ENCODE measurements around the gene LRCH3. TPM values are rescaled to one million over a fixed set of nuclear protein-coding genes. Genes with fewer than 3 reads are reported as not detected.

LRCH3 gene
- total RNA-seq: 10 to 100 TPM; 24.6 to 68.1 (median 34.2) TPM

DNA sequence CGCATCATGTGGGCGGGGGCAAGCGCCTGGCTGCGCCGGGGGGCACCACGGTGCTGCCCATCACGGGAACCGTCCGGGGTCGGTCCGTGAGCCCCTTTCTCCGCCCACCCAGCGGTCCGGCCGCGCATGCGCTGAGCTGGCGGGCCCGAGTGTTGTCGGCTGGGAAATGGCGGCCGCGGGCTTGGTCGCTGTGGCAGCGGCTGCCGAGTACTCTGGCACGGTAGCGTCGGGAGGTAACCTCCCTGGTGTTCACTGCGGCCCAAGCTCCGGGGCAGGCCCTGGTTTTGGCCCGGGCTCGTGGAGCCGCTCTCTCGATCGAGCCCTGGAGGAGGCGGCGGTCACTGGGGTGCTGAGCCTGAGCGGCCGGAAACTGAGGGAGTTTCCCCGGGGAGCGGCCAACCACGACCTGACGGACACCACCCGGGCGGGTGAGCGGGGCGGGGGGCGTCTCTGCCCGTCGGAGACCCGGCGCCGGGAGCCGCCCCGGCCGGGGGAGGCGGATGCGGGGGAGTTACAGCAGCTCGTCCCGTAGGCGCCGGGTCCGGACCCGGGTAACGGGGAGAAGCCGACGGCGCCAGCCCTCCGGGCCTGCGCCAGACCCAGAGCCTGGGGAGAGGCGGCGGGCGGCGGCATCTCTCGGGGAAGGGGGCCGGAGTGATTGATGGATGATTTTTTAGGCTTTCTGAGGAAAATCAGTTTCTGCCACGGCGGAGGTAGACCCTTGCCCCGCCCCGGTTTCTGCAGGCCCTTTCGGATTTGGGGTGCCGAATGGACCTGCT, at the start of gene LRCH3:
LRCH3 (plus strand) TSS at position 142 of the 779 bp plus-strand sequence; CDS start at position 167, 25 bp downstream.
- H3K4me1 ChIP-seq: peaks cover 22 to 29% (median 24%) of the 10 kb centered on the region in 4 donors
- DNase-seq (peak; percentile 85 to 97), ATAC-seq (ENCODE audit: low FRiP score in 2 of 2) (peak; percentile 93 to 95)
- peak within 1 kb of the TSS; percentile 65 to 75 (median 70) for H3K4me3 ChIP-seq
- no peaks in the 10 kb centered on the region for H3K9me3 ChIP-seq
- peaks cover 0 to 1% (median 0%) of the 10 kb centered on the region in 4 donors for H3K36me3 ChIP-seq
- TF ChIP-seq, protein P1, sequence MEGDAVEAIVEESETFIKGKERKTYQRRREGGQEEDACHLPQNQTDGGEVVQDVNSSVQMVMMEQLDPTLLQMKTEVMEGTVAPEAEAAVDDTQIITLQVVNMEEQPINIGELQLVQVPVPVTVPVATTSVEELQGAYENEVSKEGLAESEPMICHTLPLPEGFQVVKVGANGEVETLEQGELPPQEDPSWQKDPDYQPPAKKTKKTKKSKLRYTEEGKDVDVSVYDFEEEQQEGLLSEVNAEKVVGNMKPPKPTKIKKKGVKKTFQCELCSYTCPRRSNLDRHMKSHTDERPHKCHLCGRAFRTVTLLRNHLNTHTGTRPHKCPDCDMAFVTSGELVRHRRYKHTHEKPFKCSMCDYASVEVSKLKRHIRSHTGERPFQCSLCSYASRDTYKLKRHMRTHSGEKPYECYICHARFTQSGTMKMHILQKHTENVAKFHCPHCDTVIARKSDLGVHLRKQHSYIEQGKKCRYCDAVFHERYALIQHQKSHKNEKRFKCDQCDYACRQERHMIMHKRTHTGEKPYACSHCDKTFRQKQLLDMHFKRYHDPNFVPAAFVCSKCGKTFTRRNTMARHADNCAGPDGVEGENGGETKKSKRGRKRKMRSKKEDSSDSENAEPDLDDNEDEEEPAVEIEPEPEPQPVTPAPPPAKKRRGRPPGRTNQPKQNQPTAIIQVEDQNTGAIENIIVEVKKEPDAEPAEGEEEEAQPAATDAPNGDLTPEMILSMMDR (IDR thresholded peaks at IDR 0.05): peak in 3 of 6 experiments; percentile 17 to 31 (median 21)
- no peak for TF ChIP-seq EP300 (IDR thresholded peaks at IDR 0.05)
- peak in 3 of 4 donors; percentile 67 to 89 (median 76) for TF ChIP-seq POLR2A (IDR thresholded peaks at IDR 0.05)
- peak; percentile 85 to 88 for TF ChIP-seq POLR2AphosphoS5 (IDR thresholded peaks at IDR 0.05)
- WGBS, 2 donors: 0 to 1% methylated on average over 19 to 48 of the region's 83 CpGs
- no peaks in the 10 kb centered on the region for H3K27me3 ChIP-seq
- peak within 1 kb of the TSS; percentile 92 to 98 (median 96) for H3K27ac ChIP-seq

DNA sequence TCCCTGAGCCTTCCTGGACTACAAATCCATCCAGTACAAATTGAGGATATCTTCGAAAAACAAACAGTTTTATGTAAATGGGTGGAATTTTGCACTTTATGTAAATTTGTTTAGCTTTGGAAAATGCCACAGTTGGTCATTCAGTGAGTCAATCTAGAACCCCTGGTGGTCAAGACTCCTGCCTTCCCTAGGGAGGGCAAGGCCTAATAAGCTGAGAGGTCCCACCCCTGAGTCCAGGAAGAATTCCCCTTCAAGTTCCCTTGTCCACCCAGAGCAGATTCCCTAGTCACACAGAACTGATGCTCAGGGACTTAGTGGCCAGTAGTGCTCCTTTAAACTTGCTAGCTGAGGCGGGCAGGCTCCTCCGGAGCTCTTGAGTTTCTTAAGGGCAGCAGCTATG, 48.3 kb upstream of the LRCH3 start:
- H3K27ac ChIP-seq: no peak overlapping the region
- no peak for DNase-seq
- H3K9me3 ChIP-seq: no peaks in the 10 kb centered on the region
- TF ChIP-seq POLR2A (IDR thresholded peaks at IDR 0.05) (no peak), EP300 (IDR thresholded peaks at IDR 0.05) (no peak), POLR2AphosphoS5 (IDR thresholded peaks at IDR 0.05) (no peak)
- TF ChIP-seq, protein P1 (IDR thresholded peaks at IDR 0.05): no peak
- H3K4me1 ChIP-seq: peaks cover 0 to 2% (median under 1%) of the 10 kb centered on the region in 4 donors
- no peaks in the 10 kb centered on the region for H3K27me3 ChIP-seq
- ATAC-seq (ENCODE audit: low FRiP score in 2 of 2): no peak
- no peaks in the 10 kb centered on the region for H3K36me3 ChIP-seq
- no peak overlapping the region for H3K4me3 ChIP-seq
- 90 to 92% methylated on average over 3 of the region's 3 CpGs for WGBS, 2 donors

DNA sequence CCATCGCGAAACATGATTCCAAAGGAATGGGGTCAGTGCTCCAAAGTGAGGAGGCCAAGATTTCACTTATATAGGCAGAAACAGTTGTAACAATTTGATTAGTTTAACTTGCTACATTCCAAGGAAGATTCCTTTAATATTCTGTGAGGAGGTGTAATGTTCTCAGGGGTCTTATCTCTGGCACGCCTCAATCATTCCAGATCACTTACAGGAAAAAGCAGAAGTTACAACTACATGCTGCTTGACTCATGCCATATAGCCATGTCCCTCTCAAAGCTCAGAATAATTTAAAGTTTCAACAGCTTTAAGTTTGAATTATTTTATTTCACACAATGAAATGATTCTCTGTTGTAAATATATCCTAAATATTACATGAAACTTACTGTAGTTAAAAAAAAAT, 44.8 kb upstream of the LRCH3 start:
- Histone ChIP-seq H3K4me1 (peaks cover 3 to 14% (median 11%) of the 10 kb centered on the region in 4 donors), H3K27ac (no peak overlapping the region), H3K9me3 (no peaks in the 10 kb centered on the region), H3K36me3 (no peaks in the 10 kb centered on the region), H3K4me3 (no peak overlapping the region), H3K27me3 (no peaks in the 10 kb centered on the region)
- no peak for ATAC-seq (ENCODE audit: low FRiP score in 2 of 2)
- TF ChIP-seq POLR2A (IDR thresholded peaks at IDR 0.05): no peak
- TF ChIP-seq POLR2AphosphoS5 (IDR thresholded peaks at IDR 0.05): no peak
- TF ChIP-seq, protein P1 (IDR thresholded peaks at IDR 0.05): no peak
- no peak for TF ChIP-seq EP300 (IDR thresholded peaks at IDR 0.05)
- 79 to 88% methylated on average over 3 of the region's 3 CpGs for WGBS, 2 donors
- no peak for DNase-seq

DNA sequence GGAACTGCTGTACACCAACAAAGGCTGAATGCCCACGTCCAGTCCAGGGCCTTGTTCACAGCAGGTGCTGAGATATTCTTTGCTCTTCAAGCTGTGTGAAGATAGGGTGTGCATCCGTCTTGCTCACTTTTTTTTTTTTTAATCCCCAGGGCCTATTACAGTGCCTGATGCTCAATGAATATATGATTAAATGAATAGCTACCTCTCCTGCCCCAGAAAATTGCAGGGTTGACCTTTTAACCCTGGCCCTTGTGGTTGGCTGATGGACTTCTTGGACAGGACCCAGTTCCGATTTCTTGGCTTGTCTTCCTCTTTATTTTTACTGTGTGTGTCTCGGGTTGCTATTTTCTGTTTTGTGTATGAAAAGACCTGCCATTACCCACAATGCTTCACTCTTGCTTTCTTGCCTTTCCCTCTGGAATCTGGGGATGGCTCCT, 44.2 kb upstream of the LRCH3 start:
- no peak for TF ChIP-seq POLR2AphosphoS5 (IDR thresholded peaks at IDR 0.05)
- TF ChIP-seq POLR2A (IDR thresholded peaks at IDR 0.05): no peak
- TF ChIP-seq, protein P1 (IDR thresholded peaks at IDR 0.05): no peak
- no peak for TF ChIP-seq EP300 (IDR thresholded peaks at IDR 0.05)
- no peaks in the 10 kb centered on the region for H3K27me3 ChIP-seq
- H3K27ac ChIP-seq: no peak overlapping the region
- ATAC-seq (ENCODE audit: low FRiP score in 2 of 2) (no peak), DNase-seq (peak in 1 of 2 donors; percentile 28)
- peaks cover 6 to 20% (median 17%) of the 10 kb centered on the region in 4 donors for H3K4me1 ChIP-seq
- H3K9me3 ChIP-seq: no peaks in the 10 kb centered on the region
- no peaks in the 10 kb centered on the region for H3K36me3 ChIP-seq
- 61 to 79% methylated on average over 4 of the region's 4 CpGs for WGBS, 2 donors
- no peak overlapping the region for H3K4me3 ChIP-seq

All from upper lobe of left lung (tissue), 6 donors.